WI38 (cell line): ENCODE measurements around the gene C14orf180.

Experiments
- H3K4me3 ChIP-seq: 2 replicates; pipeline ENCODE4 v1.5.1; 2011; ENCODE audit warnings: low read depth, mild to moderate bottlenecking, control low read depth, low read length
- TF ChIP-seq, protein P1 (sequence below): IDR thresholded peaks from 2 replicates; pipeline ENCODE4 v1.5.1; 2012; ENCODE audit warnings: low read depth, mild to moderate bottlenecking, control low read depth, low read length

The C14orf180 gene

GRCh38 chr14:104551851-104552737, 27.5 kb upstream of the C14orf180 start:
- TF ChIP-seq, protein P1, sequence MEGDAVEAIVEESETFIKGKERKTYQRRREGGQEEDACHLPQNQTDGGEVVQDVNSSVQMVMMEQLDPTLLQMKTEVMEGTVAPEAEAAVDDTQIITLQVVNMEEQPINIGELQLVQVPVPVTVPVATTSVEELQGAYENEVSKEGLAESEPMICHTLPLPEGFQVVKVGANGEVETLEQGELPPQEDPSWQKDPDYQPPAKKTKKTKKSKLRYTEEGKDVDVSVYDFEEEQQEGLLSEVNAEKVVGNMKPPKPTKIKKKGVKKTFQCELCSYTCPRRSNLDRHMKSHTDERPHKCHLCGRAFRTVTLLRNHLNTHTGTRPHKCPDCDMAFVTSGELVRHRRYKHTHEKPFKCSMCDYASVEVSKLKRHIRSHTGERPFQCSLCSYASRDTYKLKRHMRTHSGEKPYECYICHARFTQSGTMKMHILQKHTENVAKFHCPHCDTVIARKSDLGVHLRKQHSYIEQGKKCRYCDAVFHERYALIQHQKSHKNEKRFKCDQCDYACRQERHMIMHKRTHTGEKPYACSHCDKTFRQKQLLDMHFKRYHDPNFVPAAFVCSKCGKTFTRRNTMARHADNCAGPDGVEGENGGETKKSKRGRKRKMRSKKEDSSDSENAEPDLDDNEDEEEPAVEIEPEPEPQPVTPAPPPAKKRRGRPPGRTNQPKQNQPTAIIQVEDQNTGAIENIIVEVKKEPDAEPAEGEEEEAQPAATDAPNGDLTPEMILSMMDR = no peak
- no peak overlapping the region for H3K4me3 ChIP-seq

DNA sequence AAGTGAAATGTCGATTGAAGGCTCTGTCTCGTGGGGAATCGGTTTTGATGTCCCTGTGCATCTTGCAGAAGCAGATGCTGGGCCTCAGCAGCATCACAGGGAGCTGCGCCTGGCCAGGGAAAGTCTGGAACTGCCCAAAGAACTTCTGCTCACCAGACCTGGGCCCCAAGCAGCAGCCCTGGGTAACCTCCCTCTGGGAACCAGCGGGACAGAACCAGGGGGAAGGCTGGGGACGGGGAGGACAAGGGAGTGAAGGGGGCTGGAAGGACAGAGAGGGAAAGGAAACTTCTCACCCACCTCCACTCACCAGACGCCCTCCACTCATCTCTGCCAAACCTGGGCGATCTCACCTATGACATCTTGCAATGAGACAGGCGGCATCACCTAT, 26.8 kb upstream of the C14orf180 start:
- TF ChIP-seq, protein P1 = no peak
- H3K4me3 ChIP-seq = no peak overlapping the region

DNA sequence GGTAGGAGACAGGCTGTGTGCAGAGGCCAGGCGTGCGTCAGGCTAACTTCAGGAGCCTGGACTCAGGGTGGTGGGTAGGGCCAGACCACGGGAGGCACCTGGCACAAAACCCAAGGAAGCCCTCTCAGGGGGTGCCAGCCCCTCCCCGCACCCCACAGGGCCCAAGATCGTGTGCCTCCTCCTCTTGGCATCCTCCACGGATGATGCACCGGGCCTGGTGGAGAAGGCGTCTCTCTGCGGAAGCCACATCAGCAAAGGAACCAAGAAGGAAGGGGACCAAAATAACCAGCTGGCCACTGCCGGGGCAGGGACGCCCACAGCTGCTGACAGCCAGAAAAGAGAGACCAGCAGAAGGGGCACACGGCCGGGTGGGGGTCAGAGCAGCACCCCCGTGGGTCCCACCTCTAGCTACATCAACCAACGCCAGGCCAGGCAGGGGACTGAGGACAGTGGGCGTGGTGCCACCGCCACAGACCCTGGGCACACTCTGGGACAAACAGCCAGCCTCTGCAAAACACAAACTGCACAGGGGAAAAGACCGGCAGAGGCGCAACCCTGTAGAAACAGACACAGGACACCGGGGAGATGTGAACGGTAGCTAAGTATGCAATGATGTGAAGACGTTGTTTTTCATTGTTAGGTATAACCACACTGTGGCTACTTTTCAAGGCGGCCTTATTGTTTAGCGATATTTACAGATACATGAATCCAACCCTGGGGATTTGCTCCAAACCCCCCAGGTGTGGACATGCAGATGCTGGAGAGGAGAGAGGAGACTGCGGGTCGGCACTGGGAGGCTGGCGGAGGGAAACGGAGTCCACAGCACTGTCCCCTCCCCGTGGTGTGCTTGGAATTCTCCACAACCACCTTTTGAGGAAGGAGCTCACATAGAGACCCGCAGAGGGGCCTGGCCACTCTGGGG, 26.1 kb upstream of the C14orf180 start:
- TF ChIP-seq, protein P1 = no peak
- H3K4me3 ChIP-seq = no peak overlapping the region

GRCh38 chr14:104554088-104554607, 25.4 kb upstream of the C14orf180 start:
- no peak overlapping the region for H3K4me3 ChIP-seq
- TF ChIP-seq, protein P1 = no peak

DNA sequence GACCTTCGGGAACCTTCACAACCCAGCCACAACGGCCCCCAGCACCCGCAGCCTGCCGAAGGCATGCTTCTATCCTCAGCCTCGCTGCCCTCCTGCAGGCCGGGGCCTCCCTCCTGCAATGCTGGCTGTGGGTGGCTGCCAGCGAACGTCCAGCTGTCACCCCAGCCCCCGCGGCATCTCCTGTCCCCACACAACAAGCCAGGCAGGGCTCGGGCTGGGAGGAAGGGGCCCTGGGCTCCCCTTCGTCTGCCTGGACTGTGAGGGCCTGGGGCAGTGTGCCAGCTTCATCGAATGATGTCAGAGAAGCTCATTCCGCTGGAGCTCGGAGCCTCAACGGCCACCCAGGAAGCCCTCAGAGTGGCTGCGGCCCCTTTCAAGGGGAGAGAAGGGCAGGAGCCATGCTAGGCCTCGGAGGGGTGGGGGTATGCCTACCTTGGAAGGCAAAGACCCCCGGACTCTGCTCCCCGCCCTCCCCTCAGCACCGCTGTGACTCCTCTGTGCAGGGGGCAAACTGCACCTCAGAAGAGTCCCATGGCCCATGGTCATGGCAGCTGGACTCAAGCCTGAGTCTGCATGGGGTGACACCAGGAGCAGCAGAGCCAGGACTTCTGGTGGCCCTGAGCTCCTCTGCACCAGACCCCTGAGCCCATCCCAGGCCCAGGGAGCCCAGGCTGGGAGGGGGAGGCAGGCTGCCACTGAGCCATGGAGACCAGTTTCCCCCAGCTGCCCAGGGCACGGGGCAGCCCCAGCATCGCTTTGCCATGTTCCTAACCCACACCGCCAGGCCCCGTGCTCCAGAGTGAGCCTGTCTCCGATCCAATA, 24.7 kb upstream of the C14orf180 start:
- H3K4me3 ChIP-seq = no peak overlapping the region
- TF ChIP-seq, protein P1 = no peak

GRCh38 chr14:104555430-104556255, 23.9 kb upstream of the C14orf180 start:
- H3K4me3 ChIP-seq = no peak overlapping the region

More at GRCh38 chr14:104555430-104556255, 23.9 kb upstream of the C14orf180 start:
- TF ChIP-seq, protein P1 = no peak
